ENCODE measurements around the gene DGLUCY.

DNA sequence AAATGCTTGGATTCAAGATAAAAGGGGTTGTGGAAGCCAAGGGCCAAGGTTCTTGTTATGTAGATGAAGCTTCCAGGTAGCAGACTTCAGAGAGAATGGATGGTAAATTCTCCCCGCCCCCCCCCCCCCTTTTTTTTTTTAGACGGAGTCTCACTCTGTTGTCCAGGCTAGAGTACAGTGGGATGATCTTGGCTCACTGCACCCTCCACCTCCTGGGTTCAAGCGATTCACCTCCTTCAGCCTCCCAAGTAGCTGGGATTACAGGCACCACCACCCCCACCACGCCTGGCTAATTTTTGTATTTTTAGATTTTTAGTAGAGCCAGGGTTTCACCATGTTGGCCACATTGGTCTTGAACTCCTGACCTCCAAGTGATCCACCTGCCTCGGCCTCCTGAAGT is 4.1 kb downstream of the DGLUCY start:
- TF ChIP-seq POLR2A (IDR thresholded peaks at IDR 0.05): no peak
- TF ChIP-seq, protein P1, sequence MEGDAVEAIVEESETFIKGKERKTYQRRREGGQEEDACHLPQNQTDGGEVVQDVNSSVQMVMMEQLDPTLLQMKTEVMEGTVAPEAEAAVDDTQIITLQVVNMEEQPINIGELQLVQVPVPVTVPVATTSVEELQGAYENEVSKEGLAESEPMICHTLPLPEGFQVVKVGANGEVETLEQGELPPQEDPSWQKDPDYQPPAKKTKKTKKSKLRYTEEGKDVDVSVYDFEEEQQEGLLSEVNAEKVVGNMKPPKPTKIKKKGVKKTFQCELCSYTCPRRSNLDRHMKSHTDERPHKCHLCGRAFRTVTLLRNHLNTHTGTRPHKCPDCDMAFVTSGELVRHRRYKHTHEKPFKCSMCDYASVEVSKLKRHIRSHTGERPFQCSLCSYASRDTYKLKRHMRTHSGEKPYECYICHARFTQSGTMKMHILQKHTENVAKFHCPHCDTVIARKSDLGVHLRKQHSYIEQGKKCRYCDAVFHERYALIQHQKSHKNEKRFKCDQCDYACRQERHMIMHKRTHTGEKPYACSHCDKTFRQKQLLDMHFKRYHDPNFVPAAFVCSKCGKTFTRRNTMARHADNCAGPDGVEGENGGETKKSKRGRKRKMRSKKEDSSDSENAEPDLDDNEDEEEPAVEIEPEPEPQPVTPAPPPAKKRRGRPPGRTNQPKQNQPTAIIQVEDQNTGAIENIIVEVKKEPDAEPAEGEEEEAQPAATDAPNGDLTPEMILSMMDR (IDR thresholded peaks at IDR 0.05): no peak
